Endothelial cell (in vitro differentiated cells): ENCODE results near the gene TRPM4. TPM values are rescaled to one million over a fixed set of nuclear protein-coding genes. Genes with fewer than 3 reads are reported as not detected.

Experiments
- DNase-seq: peaks from one replicate; pipeline ENCODE4 v3.0.0; 2021; ENCODE audit warnings: low spot score
- H3K27ac Mint-ChIP-seq: one replicate; pipeline ENCODE4 v1.8.0; 2021; ENCODE audit warnings: mixed read lengths, inconsistent platforms; ENCODE audit not compliant: unreplicated experiment
- H3K27me3 Mint-ChIP-seq: one replicate; pipeline ENCODE4 v1.8.0; 2021; ENCODE audit warnings: mild to moderate bottlenecking, moderate library complexity, mixed read lengths, inconsistent platforms; ENCODE audit not compliant: unreplicated experiment
- H3K36me3 Mint-ChIP-seq: one replicate; pipeline ENCODE4 v1.8.0; 2021; ENCODE audit warnings: mild to moderate bottlenecking, low read depth, mixed read lengths, inconsistent platforms; ENCODE audit not compliant: unreplicated experiment
- H3K4me1 Mint-ChIP-seq: one replicate; pipeline ENCODE4 v1.8.0; 2021; ENCODE audit warnings: mild to moderate bottlenecking, mixed read lengths, inconsistent platforms; ENCODE audit not compliant: unreplicated experiment
- H3K4me3 Mint-ChIP-seq: one replicate; pipeline ENCODE4 v1.8.0; 2021; ENCODE audit warnings: mild to moderate bottlenecking, mixed read lengths, inconsistent platforms; ENCODE audit not compliant: unreplicated experiment
- H3K9me3 Mint-ChIP-seq: one replicate; pipeline ENCODE4 v1.8.0; 2021; ENCODE audit warnings: mixed read lengths, inconsistent platforms; ENCODE audit not compliant: unreplicated experiment
- total RNA-seq: library from RNA; stranded (reverse); fragmentation: NEBNext Ultra II Directional; extraction: Animal tissue kit (Norgen Biotek cat#: 25700); gene quantifications from one replicate; pipeline ENCODE4 v1.2.1, GENCODE V29; 2021; ENCODE audit not compliant: unreplicated experiment
- TF ChIP-seq, protein P1 (sequence below): fragments of 200-600 bp; sonication (generic); IDR thresholded peaks from one replicate; pipeline ENCODE4 v1.5.0; 2021; ENCODE audit warnings: antibody characterized with exemption; ENCODE audit not compliant: unreplicated experiment

The TRPM4 gene
- total RNA-seq, 1 donor from 2014 or later, result 75.3 TPM

DNA sequence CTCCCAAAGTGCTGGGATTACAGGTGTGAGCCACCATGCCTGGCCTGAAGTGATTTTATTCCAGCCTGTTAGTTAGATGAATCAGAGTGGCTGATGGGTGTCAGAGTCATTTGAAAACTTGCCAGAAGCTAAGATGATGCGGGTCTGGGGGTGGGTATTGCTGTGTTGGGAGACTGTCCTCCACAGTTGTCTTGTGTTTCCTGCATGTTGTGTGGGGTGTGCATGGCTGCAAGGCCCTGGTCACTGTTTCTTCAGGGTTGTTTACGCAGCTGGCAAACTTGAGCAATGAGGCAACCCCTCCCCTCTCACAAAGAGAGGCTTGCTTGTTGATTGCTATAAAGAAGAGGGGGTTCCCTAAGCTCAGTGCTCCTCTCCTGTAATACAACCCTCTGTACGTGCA is 71.8 kb downstream of the TRPM4 start:
- peaks cover 4% of the 10 kb centered on the region for H3K36me3 Mint-ChIP-seq
- H3K9me3 Mint-ChIP-seq, result no peaks in the 10 kb centered on the region
- TF ChIP-seq, protein P1, sequence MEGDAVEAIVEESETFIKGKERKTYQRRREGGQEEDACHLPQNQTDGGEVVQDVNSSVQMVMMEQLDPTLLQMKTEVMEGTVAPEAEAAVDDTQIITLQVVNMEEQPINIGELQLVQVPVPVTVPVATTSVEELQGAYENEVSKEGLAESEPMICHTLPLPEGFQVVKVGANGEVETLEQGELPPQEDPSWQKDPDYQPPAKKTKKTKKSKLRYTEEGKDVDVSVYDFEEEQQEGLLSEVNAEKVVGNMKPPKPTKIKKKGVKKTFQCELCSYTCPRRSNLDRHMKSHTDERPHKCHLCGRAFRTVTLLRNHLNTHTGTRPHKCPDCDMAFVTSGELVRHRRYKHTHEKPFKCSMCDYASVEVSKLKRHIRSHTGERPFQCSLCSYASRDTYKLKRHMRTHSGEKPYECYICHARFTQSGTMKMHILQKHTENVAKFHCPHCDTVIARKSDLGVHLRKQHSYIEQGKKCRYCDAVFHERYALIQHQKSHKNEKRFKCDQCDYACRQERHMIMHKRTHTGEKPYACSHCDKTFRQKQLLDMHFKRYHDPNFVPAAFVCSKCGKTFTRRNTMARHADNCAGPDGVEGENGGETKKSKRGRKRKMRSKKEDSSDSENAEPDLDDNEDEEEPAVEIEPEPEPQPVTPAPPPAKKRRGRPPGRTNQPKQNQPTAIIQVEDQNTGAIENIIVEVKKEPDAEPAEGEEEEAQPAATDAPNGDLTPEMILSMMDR, result no peak
- H3K4me1 Mint-ChIP-seq, result no peaks in the 10 kb centered on the region
- DNase-seq, result no peak
- H3K4me3 Mint-ChIP-seq, result no peak overlapping the region
- peaks cover 10% of the 10 kb centered on the region for H3K27me3 Mint-ChIP-seq
- H3K27ac Mint-ChIP-seq, result no peak overlapping the region

DNA sequence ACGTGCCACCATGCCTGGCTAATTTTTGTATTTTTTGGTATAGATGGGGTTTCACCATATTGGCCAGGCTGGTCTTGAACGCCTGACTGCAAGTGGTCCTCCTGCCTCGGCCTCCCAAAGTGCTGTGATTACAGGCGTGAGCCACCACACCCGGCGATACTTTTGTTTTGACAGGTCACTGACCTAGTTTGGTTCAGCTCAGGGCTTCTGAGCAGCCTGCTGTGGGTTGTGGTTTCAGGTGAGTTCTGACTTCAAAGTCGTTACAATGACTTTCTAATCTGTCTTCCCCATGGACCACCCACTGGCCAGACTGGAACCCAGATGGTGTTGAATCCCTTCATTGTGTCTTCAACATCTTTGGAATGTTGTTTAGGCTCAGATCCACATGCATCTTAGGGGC is 73.8 kb downstream of the TRPM4 start:
- Mint-ChIP-seq H3K27me3 (peaks cover 5% of the 10 kb centered on the region), H3K27ac (no peak overlapping the region), H3K4me1 (no peaks in the 10 kb centered on the region), H3K36me3 (peaks cover 4% of the 10 kb centered on the region), H3K9me3 (no peaks in the 10 kb centered on the region), H3K4me3 (no peak overlapping the region)
- DNase-seq, result no peak
- TF ChIP-seq, protein P1, result no peak

DNA sequence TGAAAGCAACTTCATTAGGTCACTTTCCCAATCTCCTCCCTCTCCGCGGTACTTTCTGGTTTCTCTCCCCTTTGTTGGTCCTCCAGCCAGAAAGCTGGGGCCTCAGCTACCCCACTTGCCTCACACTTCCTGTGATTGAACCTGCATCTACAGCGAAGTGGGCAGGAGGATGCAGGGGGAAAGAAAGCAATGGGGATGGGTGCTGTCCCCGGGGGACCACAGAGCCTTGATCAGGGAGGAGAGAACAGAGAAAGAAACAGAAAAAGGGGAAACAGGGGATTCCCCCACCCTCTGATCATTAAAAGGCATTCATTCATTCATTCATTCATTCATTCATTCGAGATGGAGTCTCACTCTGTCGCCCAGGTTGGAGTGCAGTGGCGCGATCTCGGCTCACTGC is 74.2 kb downstream of the TRPM4 start:
- TF ChIP-seq, protein P1, result no peak
- Mint-ChIP-seq H3K4me3 (no peak overlapping the region), H3K27ac (no peak overlapping the region), H3K27me3 (peaks cover 5% of the 10 kb centered on the region), H3K4me1 (no peaks in the 10 kb centered on the region), H3K36me3 (peaks cover 4% of the 10 kb centered on the region), H3K9me3 (no peaks in the 10 kb centered on the region)
- DNase-seq, result no peak

GRCh38 chr19:49233163-49233562 is 75.6 kb downstream of the TRPM4 start:
- Mint-ChIP-seq H3K9me3 (no peaks in the 10 kb centered on the region), H3K27me3 (peaks cover 5% of the 10 kb centered on the region), H3K36me3 (peaks cover 4% of the 10 kb centered on the region), H3K4me1 (no peaks in the 10 kb centered on the region), H3K4me3 (no peak overlapping the region), H3K27ac (no peak overlapping the region)
- TF ChIP-seq, protein P1, result no peak
- DNase-seq, result no peak

DNA sequence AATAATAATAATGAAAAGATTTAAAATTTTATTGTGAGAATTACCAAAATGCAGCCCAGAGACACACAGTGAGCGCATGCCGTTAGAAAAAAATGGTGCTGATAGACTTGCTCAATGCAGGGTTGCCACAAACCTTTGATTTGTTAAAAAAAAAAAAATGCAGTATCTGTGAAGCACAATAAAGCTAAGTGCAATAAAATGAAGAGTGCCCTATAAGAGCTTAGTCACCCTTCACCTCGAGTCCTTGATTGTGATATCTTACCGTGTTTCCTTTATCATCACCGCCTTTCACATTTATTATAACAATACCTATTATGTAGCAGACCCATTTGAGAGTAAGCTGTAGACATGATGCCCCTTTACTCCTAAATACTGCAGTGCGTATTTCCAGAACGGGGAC is 84.2 kb downstream of the TRPM4 start:
- Mint-ChIP-seq H3K27me3 (no peaks in the 10 kb centered on the region), H3K9me3 (no peaks in the 10 kb centered on the region), H3K4me1 (no peaks in the 10 kb centered on the region), H3K27ac (no peak overlapping the region), H3K4me3 (no peak overlapping the region), H3K36me3 (no peaks in the 10 kb centered on the region)
- DNase-seq, result no peak
- TF ChIP-seq, protein P1, result no peak
